C4-2B (cell line): ENCODE measurements around the gene WWOX.

Source experiments
- CTCF ChIP-seq: fragments of 450-650 bp; conservative IDR thresholded peaks from 2 replicates; pipeline ENCODE4 v1.5.1; 2017; ENCODE audit warnings: mild to moderate bottlenecking
- ZFX ChIP-seq: fragments of 450-650 bp; IDR thresholded peaks from 2 replicates; pipeline ENCODE4 v1.6.1; 2017

GRCh38 chr16:79204486-79204885 lies 1105.0 kb downstream of the WWOX start:
- TF ChIP-seq CTCF (no peak), ZFX (no peak)
